Measurements from ENCODE around the gene NOTCH1. TPM values are rescaled to one million over a fixed set of nuclear protein-coding genes. Genes with fewer than 3 reads are reported as not detected.
"Not testable (repeated sequence)": the region's sequence is repeated elsewhere in the genome, so short reads cannot be mapped to it uniquely, and the experiment has no call there.

Gene NOTCH1
- total RNA-seq, 1 experiment from 2014 or later, result 95.6 TPM

DNA sequence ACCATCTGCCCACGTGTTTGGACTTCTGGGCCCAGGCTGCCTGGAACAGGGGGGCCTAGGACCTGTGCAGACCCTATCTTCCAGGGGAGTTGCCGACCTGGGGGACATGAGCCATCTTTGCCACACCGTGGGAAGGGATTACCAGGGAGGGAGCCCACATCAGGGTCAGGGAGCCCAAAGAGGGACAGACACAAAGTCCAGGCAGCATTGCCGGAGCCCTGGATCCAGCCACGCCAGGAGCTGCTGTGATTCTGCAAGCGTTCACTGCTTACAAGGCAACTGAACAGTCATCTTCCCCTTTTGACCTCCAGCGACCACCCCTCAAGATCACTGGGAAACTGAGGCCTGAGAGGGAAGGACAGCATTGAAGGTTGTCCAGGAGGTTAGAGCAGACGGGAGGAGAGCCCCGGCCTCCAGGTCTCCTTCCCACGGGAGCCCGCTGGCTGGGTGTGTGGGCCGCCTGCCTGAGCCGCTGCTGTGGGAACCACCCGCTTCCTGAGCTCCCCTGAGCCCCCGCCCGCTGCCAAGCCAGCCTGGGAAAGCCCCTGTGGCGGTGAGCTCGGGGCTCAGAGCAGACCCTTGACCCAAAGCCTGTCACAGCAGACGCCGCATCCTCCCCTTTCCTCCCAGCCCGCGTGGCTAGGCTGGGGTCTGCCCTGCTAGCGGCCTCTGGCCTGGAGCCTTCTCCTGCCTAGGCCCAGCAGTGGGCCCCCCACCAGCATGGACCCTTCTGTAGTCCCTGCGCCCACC, 17.1 kb upstream of the NOTCH1 start:
- ATAC-seq (no peak), DNase-seq (ENCODE audit: low spot score) (no peak)
- H3K27me3 Mint-ChIP-seq (ENCODE audit: low read depth), result peaks cover 39% of the 10 kb centered on the region
- peaks cover 28% of the 10 kb centered on the region for H3K9me3 Mint-ChIP-seq
- H3K4me1 Mint-ChIP-seq, result peaks cover 22% of the 10 kb centered on the region
- H3K4me3 Mint-ChIP-seq, result no peak overlapping the region
- TF ChIP-seq RORB (CRISPR knock-in tag; IDR thresholded peaks at IDR 0.05), result no peak
- peaks cover 26% of the 10 kb centered on the region for H3K36me3 Mint-ChIP-seq
- ChIA-PET POLR2A (interaction anchor here (1.3 kb wide), 1 partner anchor 9 kb away, joined by 3 read pairs; no protein-coding TSS in a partner anchor), CTCF (interaction anchor here (1.0 to 1.8 kb wide), 4 partner anchors 11 to 109 kb away, joined by 3 to 4 read pairs (median 4); no protein-coding TSS in a partner anchor)
- no peak overlapping the region for H3K27ac Mint-ChIP-seq

DNA sequence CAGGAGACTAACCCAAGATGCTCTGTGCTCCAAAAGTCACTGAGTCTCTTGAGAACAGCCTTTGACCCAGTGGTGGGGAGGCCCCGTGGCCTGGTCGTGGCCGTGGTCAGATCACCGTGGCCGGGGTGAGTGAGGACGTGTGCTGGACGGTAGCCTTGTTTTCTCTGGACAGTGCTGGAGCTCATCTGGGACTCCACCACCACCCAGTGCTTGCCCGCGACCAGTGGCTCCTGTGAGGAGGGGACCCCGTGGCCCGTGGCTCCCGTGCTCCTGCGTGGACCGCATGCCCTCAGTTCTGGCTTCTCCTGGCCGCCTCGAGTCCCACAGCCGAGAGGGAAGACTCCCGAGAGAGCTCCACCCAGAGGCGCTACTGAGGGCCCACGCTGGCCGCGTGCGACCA, 15.9 kb upstream of the NOTCH1 start:
- H3K4me3 Mint-ChIP-seq, result no peak overlapping the region
- ChIA-PET POLR2A (interaction anchor here (1.3 kb wide), 1 partner anchor 10 kb away, joined by 3 read pairs; no protein-coding TSS in a partner anchor), CTCF (no interaction called here)
- peaks cover 16% of the 10 kb centered on the region for H3K4me1 Mint-ChIP-seq
- H3K27me3 Mint-ChIP-seq (ENCODE audit: low read depth), result peaks cover 43% of the 10 kb centered on the region
- no peak for DNase-seq (ENCODE audit: low spot score)
- peaks cover 26% of the 10 kb centered on the region for H3K36me3 Mint-ChIP-seq
- ATAC-seq, result no peak
- peaks cover 28% of the 10 kb centered on the region for H3K9me3 Mint-ChIP-seq
- no peak for TF ChIP-seq ELF4 (CRISPR knock-in tag; IDR thresholded peaks at IDR 0.05; ENCODE audit: low read depth)
- TF ChIP-seq, protein P1, sequence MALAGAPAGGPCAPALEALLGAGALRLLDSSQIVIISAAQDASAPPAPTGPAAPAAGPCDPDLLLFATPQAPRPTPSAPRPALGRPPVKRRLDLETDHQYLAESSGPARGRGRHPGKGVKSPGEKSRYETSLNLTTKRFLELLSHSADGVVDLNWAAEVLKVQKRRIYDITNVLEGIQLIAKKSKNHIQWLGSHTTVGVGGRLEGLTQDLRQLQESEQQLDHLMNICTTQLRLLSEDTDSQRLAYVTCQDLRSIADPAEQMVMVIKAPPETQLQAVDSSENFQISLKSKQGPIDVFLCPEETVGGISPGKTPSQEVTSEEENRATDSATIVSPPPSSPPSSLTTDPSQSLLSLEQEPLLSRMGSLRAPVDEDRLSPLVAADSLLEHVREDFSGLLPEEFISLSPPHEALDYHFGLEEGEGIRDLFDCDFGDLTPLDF (CRISPR knock-in tag; IDR thresholded peaks at IDR 0.05), result no peak
- no peak overlapping the region for H3K27ac Mint-ChIP-seq

DNA sequence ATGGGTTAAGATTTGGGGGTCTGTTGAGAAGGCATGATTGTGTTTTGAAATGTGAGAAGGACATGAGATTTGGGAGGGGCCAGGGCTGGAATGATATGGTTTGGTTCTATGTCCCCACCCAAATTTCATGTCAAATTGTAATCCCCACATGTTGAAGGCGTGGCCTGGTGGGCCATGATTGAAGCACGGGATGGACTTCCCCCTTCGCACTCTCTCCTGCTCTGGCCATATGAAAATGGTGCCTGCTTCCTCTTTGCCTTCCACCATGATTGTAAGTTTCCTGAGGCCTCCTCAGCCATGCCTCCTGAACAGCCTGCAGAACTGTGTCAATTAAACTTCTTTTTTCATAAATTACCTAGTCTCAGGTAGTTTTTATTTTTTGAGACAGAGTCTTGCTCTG, 14.7 kb upstream of the NOTCH1 start:
- H3K36me3 Mint-ChIP-seq, result peaks cover 26% of the 10 kb centered on the region
- H3K27me3 Mint-ChIP-seq (ENCODE audit: low read depth), result peaks cover 47% of the 10 kb centered on the region
- no peak for DNase-seq (ENCODE audit: low spot score)
- no peak overlapping the region for H3K4me3 Mint-ChIP-seq
- peaks cover 10% of the 10 kb centered on the region; the same call in 1 of the 2 replicates for H3K4me1 Mint-ChIP-seq
- TF ChIP-seq, protein P2, sequence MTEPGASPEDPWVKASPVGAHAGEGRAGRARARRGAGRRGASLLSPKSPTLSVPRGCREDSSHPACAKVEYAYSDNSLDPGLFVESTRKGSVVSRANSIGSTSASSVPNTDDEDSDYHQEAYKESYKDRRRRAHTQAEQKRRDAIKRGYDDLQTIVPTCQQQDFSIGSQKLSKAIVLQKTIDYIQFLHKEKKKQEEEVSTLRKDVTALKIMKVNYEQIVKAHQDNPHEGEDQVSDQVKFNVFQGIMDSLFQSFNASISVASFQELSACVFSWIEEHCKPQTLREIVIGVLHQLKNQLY (CRISPR knock-in tag; IDR thresholded peaks at IDR 0.05), result no peak
- no peak for TF ChIP-seq NFYB (CRISPR knock-in tag; conservative IDR thresholded peaks at IDR 0.05; ENCODE audit: low read depth)
- no peak for TF ChIP-seq JAZF1 (CRISPR knock-in tag; IDR thresholded peaks at IDR 0.05)
- TF ChIP-seq, protein P3, sequence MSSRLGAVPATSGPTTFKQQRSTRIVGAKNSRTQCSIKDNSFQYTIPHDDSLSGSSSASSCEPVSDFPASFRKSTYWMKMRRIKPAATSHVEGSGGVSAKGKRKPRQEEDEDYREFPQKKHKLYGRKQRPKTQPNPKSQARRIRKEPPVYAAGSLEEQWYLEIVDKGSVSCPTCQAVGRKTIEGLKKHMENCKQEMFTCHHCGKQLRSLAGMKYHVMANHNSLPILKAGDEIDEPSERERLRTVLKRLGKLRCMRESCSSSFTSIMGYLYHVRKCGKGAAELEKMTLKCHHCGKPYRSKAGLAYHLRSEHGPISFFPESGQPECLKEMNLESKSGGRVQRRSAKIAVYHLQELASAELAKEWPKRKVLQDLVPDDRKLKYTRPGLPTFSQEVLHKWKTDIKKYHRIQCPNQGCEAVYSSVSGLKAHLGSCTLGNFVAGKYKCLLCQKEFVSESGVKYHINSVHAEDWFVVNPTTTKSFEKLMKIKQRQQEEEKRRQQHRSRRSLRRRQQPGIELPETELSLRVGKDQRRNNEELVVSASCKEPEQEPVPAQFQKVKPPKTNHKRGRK (CRISPR knock-in tag; IDR thresholded peaks at IDR 0.05; ENCODE audit: borderline replicate concordance), result no peak
- TF ChIP-seq, protein P4, sequence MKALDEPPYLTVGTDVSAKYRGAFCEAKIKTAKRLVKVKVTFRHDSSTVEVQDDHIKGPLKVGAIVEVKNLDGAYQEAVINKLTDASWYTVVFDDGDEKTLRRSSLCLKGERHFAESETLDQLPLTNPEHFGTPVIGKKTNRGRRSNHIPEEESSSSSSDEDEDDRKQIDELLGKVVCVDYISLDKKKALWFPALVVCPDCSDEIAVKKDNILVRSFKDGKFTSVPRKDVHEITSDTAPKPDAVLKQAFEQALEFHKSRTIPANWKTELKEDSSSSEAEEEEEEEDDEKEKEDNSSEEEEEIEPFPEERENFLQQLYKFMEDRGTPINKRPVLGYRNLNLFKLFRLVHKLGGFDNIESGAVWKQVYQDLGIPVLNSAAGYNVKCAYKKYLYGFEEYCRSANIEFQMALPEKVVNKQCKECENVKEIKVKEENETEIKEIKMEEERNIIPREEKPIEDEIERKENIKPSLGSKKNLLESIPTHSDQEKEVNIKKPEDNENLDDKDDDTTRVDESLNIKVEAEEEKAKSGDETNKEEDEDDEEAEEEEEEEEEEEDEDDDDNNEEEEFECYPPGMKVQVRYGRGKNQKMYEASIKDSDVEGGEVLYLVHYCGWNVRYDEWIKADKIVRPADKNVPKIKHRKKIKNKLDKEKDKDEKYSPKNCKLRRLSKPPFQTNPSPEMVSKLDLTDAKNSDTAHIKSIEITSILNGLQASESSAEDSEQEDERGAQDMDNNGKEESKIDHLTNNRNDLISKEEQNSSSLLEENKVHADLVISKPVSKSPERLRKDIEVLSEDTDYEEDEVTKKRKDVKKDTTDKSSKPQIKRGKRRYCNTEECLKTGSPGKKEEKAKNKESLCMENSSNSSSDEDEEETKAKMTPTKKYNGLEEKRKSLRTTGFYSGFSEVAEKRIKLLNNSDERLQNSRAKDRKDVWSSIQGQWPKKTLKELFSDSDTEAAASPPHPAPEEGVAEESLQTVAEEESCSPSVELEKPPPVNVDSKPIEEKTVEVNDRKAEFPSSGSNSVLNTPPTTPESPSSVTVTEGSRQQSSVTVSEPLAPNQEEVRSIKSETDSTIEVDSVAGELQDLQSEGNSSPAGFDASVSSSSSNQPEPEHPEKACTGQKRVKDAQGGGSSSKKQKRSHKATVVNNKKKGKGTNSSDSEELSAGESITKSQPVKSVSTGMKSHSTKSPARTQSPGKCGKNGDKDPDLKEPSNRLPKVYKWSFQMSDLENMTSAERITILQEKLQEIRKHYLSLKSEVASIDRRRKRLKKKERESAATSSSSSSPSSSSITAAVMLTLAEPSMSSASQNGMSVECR (CRISPR knock-in tag; IDR thresholded peaks at IDR 0.05; ENCODE audit: borderline replicate concordance), result no peak
- TF ChIP-seq MXD4 (CRISPR knock-in tag; IDR thresholded peaks at IDR 0.05; ENCODE audit: borderline replicate concordance), result no peak
- TF ChIP-seq FOXP1 (CRISPR knock-in tag; IDR thresholded peaks at IDR 0.05; ENCODE audit: borderline replicate concordance), result no peak
- TF ChIP-seq, protein P5, sequence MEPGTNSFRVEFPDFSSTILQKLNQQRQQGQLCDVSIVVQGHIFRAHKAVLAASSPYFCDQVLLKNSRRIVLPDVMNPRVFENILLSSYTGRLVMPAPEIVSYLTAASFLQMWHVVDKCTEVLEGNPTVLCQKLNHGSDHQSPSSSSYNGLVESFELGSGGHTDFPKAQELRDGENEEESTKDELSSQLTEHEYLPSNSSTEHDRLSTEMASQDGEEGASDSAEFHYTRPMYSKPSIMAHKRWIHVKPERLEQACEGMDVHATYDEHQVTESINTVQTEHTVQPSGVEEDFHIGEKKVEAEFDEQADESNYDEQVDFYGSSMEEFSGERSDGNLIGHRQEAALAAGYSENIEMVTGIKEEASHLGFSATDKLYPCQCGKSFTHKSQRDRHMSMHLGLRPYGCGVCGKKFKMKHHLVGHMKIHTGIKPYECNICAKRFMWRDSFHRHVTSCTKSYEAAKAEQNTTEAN (CRISPR knock-in tag; IDR thresholded peaks at IDR 0.05), result no peak
- TF ChIP-seq HMGA2 (CRISPR knock-in tag; IDR thresholded peaks at IDR 0.05), result no peak
- no peak for ATAC-seq
- peaks cover 28% of the 10 kb centered on the region for H3K9me3 Mint-ChIP-seq
- ChIA-PET POLR2A (no interaction called here), CTCF (no interaction called here)
- no peak overlapping the region for H3K27ac Mint-ChIP-seq

DNA sequence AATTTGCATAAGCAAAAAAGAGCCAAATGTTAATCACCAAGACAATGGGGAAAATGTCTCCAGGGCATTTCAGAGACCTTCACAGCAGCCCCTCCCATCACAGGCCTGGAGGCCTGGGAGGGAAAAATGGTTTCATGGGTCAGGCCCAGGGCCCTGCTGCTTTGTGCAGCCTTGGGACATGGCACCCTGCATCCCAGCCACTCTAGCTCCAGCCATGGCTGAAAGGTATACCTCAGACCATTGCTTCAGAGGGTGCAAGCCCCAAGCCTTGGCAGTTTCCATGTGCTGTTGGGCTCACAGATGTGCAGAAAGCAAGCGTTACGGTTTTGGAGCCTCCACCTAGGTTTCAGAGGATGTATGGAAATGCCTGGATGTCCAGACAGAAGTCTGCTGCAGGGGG, 13.5 kb upstream of the NOTCH1 start:
- Mint-ChIP-seq H3K36me3 (peaks cover 26% of the 10 kb centered on the region), H3K27me3 (ENCODE audit: low read depth) (peaks cover 47% of the 10 kb centered on the region), H3K9me3 (peaks cover 28% of the 10 kb centered on the region)
- CTCF ChIA-PET; H3K4me3 Mint-ChIP-seq; DNase-seq (ENCODE audit: low spot score); H3K27ac Mint-ChIP-seq; POLR2A ChIA-PET; ATAC-seq; H3K4me1 Mint-ChIP-seq: not testable (repeated sequence)

DNA sequence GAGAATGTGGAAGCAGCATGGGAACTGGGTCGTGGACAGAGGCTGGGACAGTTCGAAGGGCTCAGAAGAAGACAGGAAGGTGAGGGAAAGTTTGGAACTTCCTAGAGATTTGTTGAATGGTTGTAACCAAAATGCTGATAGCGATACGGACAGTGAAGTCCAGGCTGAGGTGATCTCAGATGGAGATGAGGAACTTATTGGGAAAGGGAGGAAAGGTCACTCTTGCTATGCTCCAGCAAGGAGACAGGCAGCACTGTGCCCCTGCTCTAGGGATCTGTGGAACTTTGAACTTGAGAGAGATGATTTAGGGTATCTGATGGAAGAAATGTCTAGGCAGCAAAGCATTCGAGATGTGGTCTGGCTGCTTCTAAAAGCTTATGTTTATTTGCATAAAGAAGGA, 13.0 kb upstream of the NOTCH1 start:
- Mint-ChIP-seq H3K9me3 (peaks cover 28% of the 10 kb centered on the region), H3K36me3 (peaks cover 26% of the 10 kb centered on the region), H3K4me1 (peaks cover 12% of the 10 kb centered on the region), H3K27me3 (ENCODE audit: low read depth) (peaks cover 47% of the 10 kb centered on the region)
- DNase-seq (ENCODE audit: low spot score); CTCF ChIA-PET; H3K27ac Mint-ChIP-seq; H3K4me3 Mint-ChIP-seq; ATAC-seq; POLR2A ChIA-PET: not testable (repeated sequence)

Measured in WTC11 (cell line).